Inferior parietal cortex (tissue), 1 donor: ENCODE measurements around the gene SFMBT1.

Source experiments
- DNase-seq: peaks from one replicate; pipeline ENCODE4 v3.0.0-alpha.2; 2016; ENCODE audit errors: extremely low spot score

SFMBT1 gene

GRCh38 chr3:52886049-52886730 lies 159.7 kb downstream of the SFMBT1 start:
- DNase-seq, result no peak

DNA sequence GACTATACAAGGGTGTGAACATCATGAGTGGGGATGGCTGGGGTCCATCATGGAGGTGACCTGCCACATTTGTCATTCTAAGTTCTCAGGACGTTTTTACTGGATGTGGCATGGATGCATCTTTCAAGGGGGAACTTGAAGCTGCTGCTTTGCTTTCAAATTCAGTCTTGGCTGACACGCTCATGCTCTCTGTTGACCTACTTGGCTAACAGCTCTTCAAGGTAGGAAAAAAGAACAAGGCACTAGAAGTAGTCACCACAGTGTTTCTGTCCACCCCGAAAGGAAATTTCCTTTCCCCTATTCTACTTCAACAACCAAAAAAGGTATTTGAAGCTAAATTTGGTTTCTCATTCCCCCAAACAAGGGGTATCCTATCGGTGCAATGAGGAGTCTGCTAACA lies 163.5 kb downstream of the SFMBT1 start:
- no peak for DNase-seq

GRCh38 chr3:52881871-52882270 lies 164.0 kb downstream of the SFMBT1 start:
- DNase-seq, result no peak

GRCh38 chr3:52880474-52880873 lies 165.4 kb downstream of the SFMBT1 start:
- no peak for DNase-seq

- DNase-seq, result no peak
Observed at GRCh38 chr3:52880047-52880446, 165.8 kb downstream of the SFMBT1 start.

GRCh38 chr3:52879581-52879980 lies 166.3 kb downstream of the SFMBT1 start:
- no peak for DNase-seq

DNA sequence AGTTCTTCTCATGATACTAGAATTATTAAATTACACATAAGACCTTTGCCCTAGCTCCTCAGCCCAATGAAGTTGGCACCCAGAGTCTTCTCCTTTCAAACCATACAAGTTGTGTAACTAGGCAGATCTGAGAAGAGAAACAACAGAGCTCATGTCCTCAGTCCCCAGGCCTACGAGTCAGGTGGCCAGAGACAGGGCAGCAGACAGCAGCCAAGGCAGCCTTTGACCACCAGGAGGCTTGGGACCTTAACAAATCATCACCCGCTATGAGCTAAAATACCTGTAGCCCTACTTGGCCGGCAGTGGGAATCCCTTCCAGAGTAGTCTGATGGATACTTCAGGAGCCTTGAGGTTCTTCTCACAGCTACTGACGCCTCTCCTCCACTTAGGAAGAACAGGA lies 166.8 kb downstream of the SFMBT1 start:
- DNase-seq, result no peak

DNA sequence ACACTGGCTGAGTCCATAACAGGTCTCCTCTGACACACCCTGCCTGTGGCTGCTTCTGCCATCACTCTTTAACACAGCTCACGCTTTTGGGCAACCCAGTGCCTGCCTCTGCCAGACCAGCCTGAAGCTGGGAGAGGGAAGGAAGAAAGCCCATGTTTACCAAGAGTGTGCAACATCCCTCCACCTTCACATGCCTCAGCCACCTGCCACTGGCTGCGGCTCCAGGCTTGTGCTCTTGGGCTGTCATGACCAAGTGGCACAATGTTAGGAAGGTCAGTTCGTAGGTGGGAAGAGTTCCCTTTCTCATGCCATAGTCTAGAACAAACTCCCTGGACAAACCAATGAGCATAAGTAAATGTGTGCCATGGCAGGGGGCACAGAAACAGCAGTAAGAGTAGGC lies 168.8 kb downstream of the SFMBT1 start:
- DNase-seq, result no peak

DNA sequence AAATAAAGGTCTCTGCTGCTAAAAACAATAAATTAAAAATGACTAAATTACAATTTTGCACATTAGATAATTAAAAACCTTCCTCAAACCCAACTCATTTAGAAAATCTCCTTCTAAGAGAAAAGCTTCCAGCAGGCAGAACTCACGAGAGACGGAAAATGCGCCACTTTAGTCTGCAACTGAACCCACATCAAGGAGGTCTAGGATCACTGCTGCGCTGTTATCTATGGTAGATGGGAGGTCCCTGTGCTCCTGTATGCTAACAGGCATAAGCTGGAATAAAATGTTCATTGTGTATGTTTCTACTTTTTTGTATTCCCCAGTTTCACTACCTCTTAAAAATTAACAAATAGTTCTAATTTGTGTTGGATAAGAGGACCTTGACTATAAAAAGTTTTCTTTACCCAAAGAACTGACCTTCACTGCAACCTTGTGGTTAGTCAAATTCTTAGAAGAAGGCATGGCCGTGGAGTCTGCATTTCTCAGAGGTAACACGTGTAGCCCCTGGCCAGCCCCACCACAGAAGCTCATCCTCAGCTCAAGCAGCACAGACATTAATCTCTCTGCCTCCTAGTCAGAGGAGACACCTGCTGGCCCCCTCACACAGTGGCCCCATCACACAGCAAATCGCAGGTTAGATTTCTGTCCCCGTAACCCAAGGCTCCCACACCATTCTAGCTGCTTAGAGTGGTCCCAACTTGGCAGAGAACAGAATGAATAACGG lies 170.8 kb downstream of the SFMBT1 start:
- DNase-seq, result no peak

DNA sequence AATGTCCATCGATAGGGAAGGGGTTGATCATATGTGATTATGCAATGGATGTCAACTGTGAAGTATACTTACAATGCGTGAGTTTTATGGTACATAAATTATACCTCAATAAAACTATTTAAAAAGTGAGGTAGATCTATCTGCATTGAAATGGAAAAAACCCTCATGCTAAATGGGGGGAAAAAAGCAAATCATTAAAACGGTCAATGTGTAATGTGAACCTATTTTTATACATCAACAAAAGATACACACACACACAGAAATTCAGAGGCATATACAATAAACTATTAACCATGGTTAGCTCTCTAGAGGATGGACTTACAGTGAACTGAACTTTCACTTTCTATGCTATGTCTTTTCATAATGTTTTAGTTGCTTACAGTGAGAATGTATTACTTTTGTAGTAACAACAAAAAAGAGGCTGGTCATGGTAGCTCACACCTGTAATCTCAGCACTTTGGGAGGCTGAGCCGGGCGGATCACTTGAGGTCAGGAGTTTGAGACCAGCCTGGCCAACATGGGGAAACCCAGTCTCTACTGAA lies 171.6 kb downstream of the SFMBT1 start:
- no peak for DNase-seq

DNA sequence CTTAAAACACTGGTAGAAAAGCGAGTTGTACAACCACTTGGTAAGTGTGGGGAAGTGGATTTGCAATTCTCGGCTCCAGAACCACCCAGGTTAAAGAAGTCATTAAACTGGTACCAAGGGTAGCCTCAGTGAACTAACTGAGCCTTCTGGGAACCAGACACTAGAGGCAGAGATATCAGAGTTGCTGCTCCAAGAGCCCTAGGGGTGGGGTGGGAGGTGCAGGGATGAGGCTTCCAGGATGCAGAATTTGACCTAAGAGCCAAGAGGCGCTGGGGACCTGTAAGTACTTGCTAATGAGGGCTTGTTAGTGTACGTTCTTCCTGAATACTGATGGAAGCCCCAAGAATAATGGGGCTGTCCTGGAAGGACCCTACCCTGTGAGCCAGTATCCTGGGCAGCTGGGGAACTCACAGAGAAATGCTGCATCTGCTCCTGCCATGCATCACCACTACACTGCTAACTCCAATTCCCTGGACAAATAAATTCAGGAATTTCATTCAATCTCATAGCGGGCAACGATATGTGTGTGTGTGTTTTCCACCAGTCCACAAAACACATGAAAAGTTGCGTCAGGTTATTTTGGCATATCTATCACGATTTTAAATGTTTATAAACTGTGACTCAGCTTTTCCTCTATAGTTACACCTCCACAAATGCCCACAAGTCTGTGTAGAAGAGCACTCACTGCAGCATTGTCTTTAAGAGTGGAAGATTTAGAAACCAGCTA lies 172.3 kb downstream of the SFMBT1 start:
- DNase-seq, result no peak

DNA sequence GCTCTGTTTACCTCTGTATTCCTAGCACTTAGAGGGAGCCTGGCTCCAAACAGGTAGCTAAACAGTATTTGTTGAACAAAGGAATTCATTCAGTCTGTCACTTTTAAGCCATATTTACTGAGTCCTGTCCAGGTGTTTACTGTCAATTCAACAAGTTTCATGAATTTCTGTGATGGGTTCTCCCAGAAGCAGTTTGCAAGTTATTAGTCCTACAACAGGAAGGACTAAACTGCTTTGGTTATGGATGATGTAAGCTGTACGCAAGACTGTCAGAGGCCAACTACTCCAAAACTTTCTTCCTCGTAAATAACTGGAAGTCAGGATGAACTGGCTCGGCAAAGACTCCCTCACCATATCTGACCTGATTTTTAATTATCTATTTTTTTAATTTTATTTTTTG lies 173.6 kb downstream of the SFMBT1 start:
- DNase-seq, result no peak

- DNase-seq, result no peak
Observed at GRCh38 chr3:52871761-52872160, 174.1 kb downstream of the SFMBT1 start.

DNA sequence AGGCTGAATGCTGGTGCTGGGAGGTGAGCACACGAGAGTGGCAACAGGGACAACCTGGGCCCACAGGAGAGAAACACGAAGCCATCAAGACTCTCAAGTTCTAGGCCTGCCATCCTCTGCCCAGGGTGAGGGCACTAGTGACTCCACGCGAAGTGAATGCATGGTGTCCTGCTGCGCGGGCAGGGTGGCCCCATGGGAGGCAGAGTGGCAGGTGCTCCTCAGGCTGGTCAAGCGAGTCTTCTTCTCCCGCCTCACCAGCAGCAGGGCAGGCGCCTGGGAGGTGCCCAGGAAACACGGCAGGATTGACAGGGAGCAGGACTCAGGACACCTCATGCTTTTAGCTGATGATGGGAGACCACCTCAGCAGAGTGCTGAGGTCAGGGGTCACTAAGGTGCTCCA lies 175.4 kb downstream of the SFMBT1 start:
- DNase-seq, result no peak

DNA sequence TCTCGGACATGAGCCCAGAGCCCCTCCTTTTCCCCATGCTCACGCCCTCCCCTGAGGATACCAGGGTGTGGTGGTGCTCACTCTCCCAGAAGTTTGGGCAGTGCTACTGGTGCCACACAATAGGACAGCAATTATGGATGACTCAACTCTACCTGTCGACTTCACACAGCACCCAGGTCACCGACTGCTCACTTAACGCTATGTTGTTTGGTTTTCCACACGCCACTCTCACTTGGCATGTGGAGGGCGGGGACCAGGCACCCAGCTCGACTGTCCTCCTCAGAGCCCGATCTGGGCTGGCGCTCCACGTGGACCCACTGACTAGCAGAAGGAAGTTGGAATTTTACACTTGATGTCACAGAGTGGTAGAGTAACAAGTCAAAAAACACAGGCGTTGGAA lies 179.4 kb downstream of the SFMBT1 start:
- DNase-seq, result no peak

DNA sequence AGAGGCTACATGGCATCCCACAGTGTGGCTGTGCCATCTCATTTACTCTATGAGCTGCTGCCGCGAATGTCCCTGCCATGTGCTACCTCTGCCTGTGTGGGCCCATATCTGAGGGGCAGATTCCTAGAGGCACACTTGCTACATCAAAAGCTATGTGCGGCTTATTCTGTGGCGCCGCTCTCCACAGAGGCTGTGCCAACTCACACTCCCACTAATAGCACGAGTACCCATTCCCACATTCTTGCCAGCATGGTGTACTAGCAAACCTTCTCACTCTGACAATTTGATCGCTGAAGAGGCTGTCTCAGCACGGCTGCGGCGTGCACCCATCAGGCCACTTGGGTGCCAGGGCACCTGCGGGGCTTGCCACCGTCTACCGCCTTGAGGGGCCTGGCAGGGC lies 179.9 kb downstream of the SFMBT1 start:
- DNase-seq, result no peak

DNA sequence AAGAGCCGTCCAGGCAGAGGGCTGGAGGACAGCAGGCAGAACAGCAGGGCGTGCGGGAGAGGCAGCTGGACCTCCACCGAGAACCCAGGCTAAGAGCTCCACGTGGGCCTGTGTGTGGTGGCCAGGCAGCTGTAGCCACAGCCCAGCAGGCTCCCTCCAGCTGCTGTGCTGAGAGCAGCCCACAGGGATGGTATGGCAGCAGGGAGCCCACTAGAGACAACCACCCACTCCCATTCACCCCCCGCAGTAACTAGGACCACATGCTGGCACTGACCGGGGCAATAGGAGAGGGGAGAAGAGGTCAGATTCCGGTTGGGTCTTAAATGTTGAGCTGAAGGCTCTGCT lies 185.5 kb downstream of the SFMBT1 start:
- DNase-seq, result no peak

- DNase-seq, result no peak
Observed at GRCh38 chr3:52859686-52860423, 186.0 kb downstream of the SFMBT1 start.

GRCh38 chr3:52857864-52858263 lies 188.0 kb downstream of the SFMBT1 start:
- no peak for DNase-seq

DNA sequence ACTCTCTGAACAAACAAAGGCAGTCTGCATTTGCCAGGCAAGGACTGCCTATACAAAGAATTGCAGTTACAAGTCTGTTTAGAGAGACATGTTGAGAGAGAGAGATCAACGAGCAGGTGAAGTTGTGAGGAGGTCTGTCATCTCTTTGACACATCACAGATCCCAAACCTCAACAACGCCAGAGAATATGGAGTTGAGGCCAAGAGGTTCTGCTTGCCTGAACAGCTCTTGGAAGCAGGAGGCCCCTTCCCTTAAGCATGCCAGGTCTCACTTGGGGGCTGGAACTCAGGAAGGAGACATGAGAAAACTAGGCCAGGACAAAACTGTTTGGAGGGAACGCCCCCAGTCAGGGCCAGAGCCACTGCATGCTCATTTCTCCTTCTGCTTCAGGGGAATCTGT lies 188.7 kb downstream of the SFMBT1 start:
- DNase-seq, result no peak

DNA sequence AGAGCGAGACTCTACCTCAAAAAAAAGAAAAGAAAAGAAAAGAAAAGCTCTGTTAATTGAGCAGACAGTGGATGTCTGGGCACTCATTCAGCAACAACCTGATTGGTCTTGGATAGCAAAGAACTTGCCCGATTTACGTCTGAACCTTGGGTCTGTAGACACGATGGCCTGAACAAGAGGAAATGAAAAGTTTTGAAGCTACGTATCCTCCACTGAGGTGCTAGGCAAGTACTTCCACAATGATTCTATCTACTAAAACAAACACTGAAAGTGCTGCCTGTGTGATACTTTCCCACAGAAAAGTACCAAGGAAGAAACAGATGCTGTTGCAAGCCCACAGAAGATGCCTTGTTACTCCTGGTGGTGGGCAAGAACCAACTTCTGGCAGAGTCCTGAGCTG lies 189.2 kb downstream of the SFMBT1 start:
- DNase-seq, result no peak

DNA sequence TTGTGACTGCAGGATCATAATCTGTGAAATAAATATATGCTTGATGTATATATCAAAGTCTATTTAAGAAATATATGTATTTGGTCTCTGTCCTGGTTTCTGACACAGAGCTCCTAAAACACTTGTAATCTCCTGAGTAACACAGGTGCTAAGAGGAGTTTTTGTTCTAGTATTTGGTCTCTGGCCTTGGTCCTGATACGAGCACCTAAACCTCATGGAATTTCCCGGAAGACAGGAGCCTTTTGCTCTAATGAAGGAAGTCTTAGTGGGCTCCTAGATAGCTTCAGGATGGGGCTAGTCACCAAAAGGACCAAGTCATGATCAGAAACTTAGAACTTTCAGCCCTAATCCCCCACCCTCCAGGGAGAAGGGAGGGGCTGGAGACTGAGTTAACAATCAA lies 191.9 kb downstream of the SFMBT1 start:
- DNase-seq, result no peak
